ENCODE results near the gene GAS2L1. TPM values are rescaled to one million over a fixed set of nuclear protein-coding genes. Genes with fewer than 3 reads are reported as not detected.

Gene GAS2L1
- total RNA-seq, 1 donor, result 11.6 TPM

GRCh38 chr22:29339381-29340235 is 33.2 kb downstream of the GAS2L1 start:
- H3K9me3 ChIP-seq (ENCODE audit: low read depth, low read length), result no peaks in the 10 kb centered on the region
- peaks cover 10% of the 10 kb centered on the region for H4K20me1 ChIP-seq (ENCODE audit: insufficient read depth, low read length)
- peaks cover 2% of the 10 kb centered on the region for H3K4me1 ChIP-seq (ENCODE audit: insufficient read depth, low read length)
- no peak overlapping the region for H3K27ac ChIP-seq (ENCODE audit: low read depth, low read length)
- no peak for TF ChIP-seq CTCF (IDR thresholded peaks at IDR 0.05; ENCODE audit: extremely low read depth, low read depth, low read length)
- H3K27me3 ChIP-seq (ENCODE audit: insufficient read depth, low read length), result no peaks in the 10 kb centered on the region
- no peak overlapping the region for H3K4me2 ChIP-seq (ENCODE audit: insufficient read depth, low read length)
- no peak overlapping the region for H3K4me3 ChIP-seq (ENCODE audit: insufficient read depth, low read length)
- H3K79me2 ChIP-seq (ENCODE audit: insufficient read depth, low read length), result no peaks in the 10 kb centered on the region
- DNase-seq (ENCODE audit: insufficient read length, low spot score, missing footprints), result peak; percentile 79
- H3K36me3 ChIP-seq (ENCODE audit: insufficient read depth, low read length), result peaks cover 51% of the 10 kb centered on the region
- no peak overlapping the region for H2AFZ ChIP-seq (ENCODE audit: low read length)

- peaks cover 51% of the 10 kb centered on the region for H3K36me3 ChIP-seq (ENCODE audit: insufficient read depth, low read length)
- no peak overlapping the region for H3K4me2 ChIP-seq (ENCODE audit: insufficient read depth, low read length)
- H3K27me3 ChIP-seq (ENCODE audit: insufficient read depth, low read length), result no peaks in the 10 kb centered on the region
- H3K9me3 ChIP-seq (ENCODE audit: low read depth, low read length), result no peaks in the 10 kb centered on the region
- no peaks in the 10 kb centered on the region for H3K79me2 ChIP-seq (ENCODE audit: insufficient read depth, low read length)
- peaks cover 3% of the 10 kb centered on the region for H3K4me1 ChIP-seq (ENCODE audit: insufficient read depth, low read length)
- no peak for TF ChIP-seq CTCF (IDR thresholded peaks at IDR 0.05; ENCODE audit: extremely low read depth, low read depth, low read length)
- H2AFZ ChIP-seq (ENCODE audit: low read length), result no peak overlapping the region
- no peak overlapping the region for H3K4me3 ChIP-seq (ENCODE audit: insufficient read depth, low read length)
- no peak for DNase-seq (ENCODE audit: insufficient read length, low spot score, missing footprints)
- peaks cover 10% of the 10 kb centered on the region for H4K20me1 ChIP-seq (ENCODE audit: insufficient read depth, low read length)
- no peak overlapping the region for H3K27ac ChIP-seq (ENCODE audit: low read depth, low read length)
These were observed 34.1 kb downstream of the GAS2L1 start for GRCh38 chr22:29340566-29340965.

DNA sequence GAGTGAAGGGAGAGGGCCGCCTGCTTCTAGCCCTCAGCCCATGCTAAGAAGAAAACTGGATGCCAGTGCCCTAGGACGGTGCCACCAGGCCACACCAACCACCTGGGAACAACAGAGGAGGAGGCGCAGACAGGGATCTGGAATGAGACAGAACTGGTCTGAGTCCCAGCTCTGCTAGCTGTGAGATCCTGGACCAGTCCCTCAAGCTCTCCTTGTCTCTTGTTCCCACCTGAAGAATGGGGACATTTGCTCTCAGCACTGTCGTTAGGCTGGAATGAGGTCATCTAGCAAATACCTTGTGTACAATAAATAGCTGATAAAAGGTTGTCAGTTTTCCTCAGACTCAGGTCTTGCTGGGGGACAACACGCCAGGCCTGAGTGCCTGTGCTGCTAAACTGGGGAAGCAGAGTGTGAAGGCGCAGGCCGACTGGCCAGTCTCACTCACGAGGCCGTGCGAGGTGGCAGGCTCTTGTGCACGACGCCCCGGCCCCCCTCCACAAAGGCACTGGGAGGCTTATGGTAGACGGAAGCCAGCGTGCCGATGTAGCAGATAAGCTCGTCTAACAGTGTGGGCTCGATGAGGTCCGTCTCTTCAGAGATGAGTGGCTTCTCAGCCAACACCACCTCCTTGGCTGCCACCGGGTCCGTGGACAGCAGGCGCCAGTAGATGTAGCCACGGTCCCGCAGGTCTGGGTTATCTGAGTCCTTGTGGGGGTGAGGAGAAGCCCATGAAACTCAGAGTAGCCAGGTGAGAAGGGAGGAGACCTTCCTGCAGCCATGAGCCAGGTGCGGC is 34.8 kb downstream of the GAS2L1 start:
- Histone ChIP-seq H3K9me3 (ENCODE audit: low read depth, low read length) (no peaks in the 10 kb centered on the region), H3K4me2 (ENCODE audit: insufficient read depth, low read length) (no peak overlapping the region), H3K27me3 (ENCODE audit: insufficient read depth, low read length) (no peaks in the 10 kb centered on the region), H2AFZ (ENCODE audit: low read length) (no peak overlapping the region), H3K27ac (ENCODE audit: low read depth, low read length) (no peak overlapping the region), H4K20me1 (ENCODE audit: insufficient read depth, low read length) (peaks cover 10% of the 10 kb centered on the region), H3K36me3 (ENCODE audit: insufficient read depth, low read length) (peaks cover 47% of the 10 kb centered on the region), H3K4me3 (ENCODE audit: insufficient read depth, low read length) (no peak overlapping the region), H3K79me2 (ENCODE audit: insufficient read depth, low read length) (no peaks in the 10 kb centered on the region), H3K4me1 (ENCODE audit: insufficient read depth, low read length) (peaks cover 3% of the 10 kb centered on the region)
- TF ChIP-seq CTCF (IDR thresholded peaks at IDR 0.05; ENCODE audit: extremely low read depth, low read depth, low read length), result no peak
- peak; percentile 42 for DNase-seq (ENCODE audit: insufficient read length, low spot score, missing footprints)

DNA sequence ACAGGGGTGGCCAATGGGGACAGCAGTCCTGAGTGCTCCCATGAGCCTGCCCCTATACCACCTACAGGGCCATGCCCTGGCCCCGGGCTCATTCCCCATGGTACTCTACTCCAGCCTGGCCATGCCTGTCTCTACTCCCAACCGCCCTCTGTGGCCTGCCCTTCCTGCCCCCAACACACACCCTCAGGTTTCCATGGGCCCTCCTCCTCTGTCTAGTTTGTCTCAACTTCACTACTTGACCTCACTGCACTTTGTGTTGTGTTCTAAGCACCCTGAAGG is 35.3 kb downstream of the GAS2L1 start:
- peaks cover 48% of the 10 kb centered on the region for H3K36me3 ChIP-seq (ENCODE audit: insufficient read depth, low read length)

More for the DNA sequence above, 35.3 kb downstream of the GAS2L1 start:
- Histone ChIP-seq H3K4me2 (ENCODE audit: insufficient read depth, low read length) (no peak overlapping the region), H3K79me2 (ENCODE audit: insufficient read depth, low read length) (no peaks in the 10 kb centered on the region), H3K27me3 (ENCODE audit: insufficient read depth, low read length) (no peaks in the 10 kb centered on the region), H4K20me1 (ENCODE audit: insufficient read depth, low read length) (peaks cover 10% of the 10 kb centered on the region), H3K27ac (ENCODE audit: low read depth, low read length) (no peak overlapping the region), H3K4me3 (ENCODE audit: insufficient read depth, low read length) (no peak overlapping the region), H3K9me3 (ENCODE audit: low read depth, low read length) (no peaks in the 10 kb centered on the region), H3K4me1 (ENCODE audit: insufficient read depth, low read length) (peaks cover 3% of the 10 kb centered on the region), H2AFZ (ENCODE audit: low read length) (no peak overlapping the region)
- no peak for TF ChIP-seq CTCF (IDR thresholded peaks at IDR 0.05; ENCODE audit: extremely low read depth, low read depth, low read length)
- DNase-seq (ENCODE audit: insufficient read length, low spot score, missing footprints), result peak; percentile 56
